GM12892 (cell line): Measurements from ENCODE around the gene HRH1.

Experiments
- POLR2AphosphoS5 ChIP-seq: IDR thresholded peaks from 2 replicates; pipeline ENCODE4 v1.6.1; 2011; ENCODE audit warnings: low read depth, low read length, control low read depth
- TAF1 ChIP-seq: IDR thresholded peaks from 2 replicates; pipeline ENCODE4 v1.6.1; 2011; ENCODE audit warnings: low read depth, mild to moderate bottlenecking, control low read depth, low read length, borderline replicate concordance

DNA sequence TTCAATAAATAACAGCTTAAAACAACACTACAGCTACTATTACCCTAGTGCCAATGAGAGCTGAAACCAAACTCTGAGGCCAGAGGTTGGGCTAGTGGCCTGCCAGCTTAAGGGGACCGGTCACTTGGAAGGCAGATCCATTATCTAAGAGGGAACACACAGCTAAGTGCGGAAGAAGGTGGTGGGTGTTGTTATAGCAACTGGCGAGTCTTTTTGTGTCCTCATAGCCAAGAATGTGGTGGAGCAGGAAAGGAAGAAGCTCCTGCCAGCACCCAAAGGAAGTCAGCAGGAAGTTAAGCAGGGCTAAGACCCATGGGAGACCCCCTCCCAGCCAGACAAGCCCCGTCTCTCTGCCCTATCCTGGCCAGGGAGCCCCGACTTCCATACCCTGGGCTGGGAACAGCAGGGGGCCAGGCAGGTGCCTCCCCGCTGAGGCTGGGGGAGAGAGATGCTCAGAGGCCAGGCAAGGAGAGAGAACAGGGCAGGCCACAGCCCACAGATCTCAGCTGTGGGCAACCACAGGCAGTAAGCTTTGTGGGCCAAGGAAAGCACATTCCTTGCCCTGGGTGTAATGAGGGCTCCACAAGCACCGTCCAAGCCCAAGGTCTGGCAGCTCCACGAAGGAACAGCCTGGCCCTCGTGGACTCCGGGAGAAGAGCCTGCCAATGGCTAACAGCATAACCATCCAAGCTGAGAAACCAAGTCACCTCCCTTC lies 34.0 kb upstream of the HRH1 start:
- TF ChIP-seq TAF1, result no peak
- TF ChIP-seq POLR2AphosphoS5, result no peak
